ENCODE measurements around the gene PPP6R1. TPM values are rescaled to one million over a fixed set of nuclear protein-coding genes. Genes with fewer than 3 reads are reported as not detected.
"Not testable (repeated sequence)": the region's sequence is repeated elsewhere in the genome, so short reads cannot be mapped to it uniquely, and the experiment has no call there.

PPP6R1 gene
- total RNA-seq, 1 donor from 2014 or later = 180 TPM

- intact Hi-C loops (cut with micrococcal nuclease) = no loop called here
- Mint-ChIP-seq H3K27ac (no peak overlapping the region), H3K4me1 (ENCODE audit: low read depth) (peaks cover 4% of the 10 kb centered on the region), H3K9me3 (peaks cover 6% of the 10 kb centered on the region), H3K36me3 (ENCODE audit: low read depth) (no peaks in the 10 kb centered on the region), H3K27me3 (ENCODE audit: low read depth) (peaks cover 5% of the 10 kb centered on the region), H3K4me3 (ENCODE audit: low read depth) (no peak overlapping the region)
- no peak for DNase-seq (ENCODE audit: low spot score)
These were observed 48.9 kb downstream of the PPP6R1 start for GRCh38 chr19:55209693-55210472.

- Mint-ChIP-seq H3K9me3 (peaks cover 6% of the 10 kb centered on the region), H3K36me3 (ENCODE audit: low read depth) (no peaks in the 10 kb centered on the region), H3K27me3 (ENCODE audit: low read depth) (peaks cover 5% of the 10 kb centered on the region), H3K4me1 (ENCODE audit: low read depth) (peaks cover 4% of the 10 kb centered on the region), H3K4me3 (ENCODE audit: low read depth) (no peak within 1 kb of the TSS), H3K27ac (no peak within 1 kb of the TSS)
- intact Hi-C loops (cut with micrococcal nuclease) = no loop called here
- no peak for DNase-seq (ENCODE audit: low spot score)
These were observed 49.7 kb downstream of the PPP6R1 start, which contains the start of gene PTPRH for GRCh38 chr19:55208880-55209692. TSS of gene PTPRH (minus strand) at chr19:55209501. CDS start at chr19:55209433, 68 bp downstream.

DNA sequence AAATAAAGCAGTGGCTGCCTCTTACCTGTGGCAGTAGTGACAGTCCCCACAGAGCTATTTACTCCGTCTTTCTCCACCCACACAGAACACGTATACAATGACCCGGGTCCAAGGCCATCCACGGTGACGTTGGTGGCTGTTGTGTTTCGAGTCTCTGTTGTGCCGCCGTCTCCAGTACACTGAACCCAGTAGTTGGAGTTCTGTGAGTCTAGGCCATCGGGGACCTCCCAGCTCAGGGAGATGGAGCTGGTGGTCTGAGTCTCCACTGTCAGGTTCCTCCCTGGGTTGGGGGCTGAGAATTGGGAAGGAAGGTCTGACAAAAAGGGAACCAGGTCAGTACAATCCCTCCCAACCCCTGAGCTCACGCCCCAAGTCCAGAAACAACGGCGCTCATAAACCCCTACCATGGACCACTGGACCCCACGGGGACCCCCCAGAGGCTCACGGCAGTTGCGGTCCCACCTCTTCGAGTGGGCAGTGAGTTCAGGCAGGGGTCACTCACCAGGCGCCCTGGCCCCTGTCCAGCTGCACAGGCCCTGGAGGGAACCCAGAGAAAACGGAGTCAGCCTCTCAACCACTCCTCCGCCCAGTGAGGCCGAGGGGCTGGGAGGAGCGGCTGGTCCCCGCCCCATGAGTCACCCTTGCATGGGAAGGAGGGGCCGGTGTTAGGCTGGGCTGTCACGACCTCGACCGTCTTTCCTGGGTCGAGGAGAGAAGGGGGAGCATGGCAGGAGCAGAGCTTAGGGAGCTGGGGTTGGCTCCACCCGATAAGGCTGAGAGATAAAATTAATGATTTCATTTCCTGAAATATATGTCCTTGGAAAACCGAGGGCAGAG lies 51.9 kb downstream of the PPP6R1 start:
- H3K27ac Mint-ChIP-seq = no peak overlapping the region
- H3K36me3 Mint-ChIP-seq (ENCODE audit: low read depth) = no peaks in the 10 kb centered on the region
- peak; percentile 22 for DNase-seq (ENCODE audit: low spot score)
- H3K4me3 Mint-ChIP-seq (ENCODE audit: low read depth) = no peak overlapping the region
- intact Hi-C loops (cut with micrococcal nuclease) = no loop called here
- no peaks in the 10 kb centered on the region for H3K9me3 Mint-ChIP-seq
- peaks cover 4% of the 10 kb centered on the region for H3K4me1 Mint-ChIP-seq (ENCODE audit: low read depth)
- peaks cover 5% of the 10 kb centered on the region for H3K27me3 Mint-ChIP-seq (ENCODE audit: low read depth)

DNA sequence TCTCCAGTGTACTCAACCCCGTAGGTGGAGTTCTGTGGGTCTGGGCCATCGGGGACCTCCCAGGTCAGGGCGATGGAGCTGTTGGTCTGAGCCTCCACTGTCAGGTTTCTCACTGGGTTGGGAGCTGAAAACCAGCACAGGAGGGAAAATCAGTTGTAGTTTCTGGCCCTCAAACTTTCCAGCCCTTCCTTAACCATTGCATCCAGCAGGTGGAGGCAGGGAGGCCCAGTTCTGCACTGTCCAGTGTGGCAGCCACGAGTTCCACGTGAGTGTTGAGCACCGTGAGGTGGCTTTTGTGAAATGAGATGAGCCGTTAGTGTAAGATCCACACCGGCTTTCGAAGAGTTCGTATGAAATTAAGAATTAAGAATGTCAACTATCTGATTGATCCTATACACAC lies 56.6 kb downstream of the PPP6R1 start:
- H3K36me3 Mint-ChIP-seq (ENCODE audit: low read depth); H3K27ac Mint-ChIP-seq; H3K9me3 Mint-ChIP-seq; intact Hi-C loops (cut with micrococcal nuclease); H3K27me3 Mint-ChIP-seq (ENCODE audit: low read depth); H3K4me1 Mint-ChIP-seq (ENCODE audit: low read depth); H3K4me3 Mint-ChIP-seq (ENCODE audit: low read depth); DNase-seq (ENCODE audit: low spot score): not testable (repeated sequence)

- intact Hi-C loops (cut with micrococcal nuclease) = no loop called here
- no peak for DNase-seq (ENCODE audit: low spot score)
- peaks cover 4% of the 10 kb centered on the region for H3K27me3 Mint-ChIP-seq (ENCODE audit: low read depth)
- no peak overlapping the region for H3K4me3 Mint-ChIP-seq (ENCODE audit: low read depth)
- H3K4me1 Mint-ChIP-seq (ENCODE audit: low read depth) = no peaks in the 10 kb centered on the region
- H3K36me3 Mint-ChIP-seq (ENCODE audit: low read depth) = no peaks in the 10 kb centered on the region
- H3K9me3 Mint-ChIP-seq = no peaks in the 10 kb centered on the region
- no peak overlapping the region for H3K27ac Mint-ChIP-seq
These were observed 59.1 kb downstream of the PPP6R1 start for GRCh38 chr19:55199620-55200204.

GRCh38 chr19:55198651-55199050 lies 60.2 kb downstream of the PPP6R1 start:
- H3K36me3 Mint-ChIP-seq (ENCODE audit: low read depth) = no peaks in the 10 kb centered on the region
- no peak overlapping the region for H3K4me3 Mint-ChIP-seq (ENCODE audit: low read depth)
- peaks cover 4% of the 10 kb centered on the region for H3K27me3 Mint-ChIP-seq (ENCODE audit: low read depth)
- DNase-seq (ENCODE audit: low spot score) = no peak
- H3K4me1 Mint-ChIP-seq (ENCODE audit: low read depth) = no peaks in the 10 kb centered on the region
- no peak overlapping the region for H3K27ac Mint-ChIP-seq
- no peaks in the 10 kb centered on the region for H3K9me3 Mint-ChIP-seq
- intact Hi-C loops (cut with micrococcal nuclease) = no loop called here

GRCh38 chr19:55197528-55197927 lies 61.3 kb downstream of the PPP6R1 start:
- Mint-ChIP-seq H3K27me3 (ENCODE audit: low read depth) (peaks cover 4% of the 10 kb centered on the region), H3K36me3 (ENCODE audit: low read depth) (no peaks in the 10 kb centered on the region), H3K27ac (no peak overlapping the region), H3K4me1 (ENCODE audit: low read depth) (no peaks in the 10 kb centered on the region), H3K4me3 (ENCODE audit: low read depth) (no peak overlapping the region), H3K9me3 (no peaks in the 10 kb centered on the region)
- intact Hi-C loops (cut with micrococcal nuclease) = no loop called here
- no peak for DNase-seq (ENCODE audit: low spot score)

- no peak for DNase-seq (ENCODE audit: low spot score)
- Mint-ChIP-seq H3K27ac (no peak overlapping the region), H3K36me3 (ENCODE audit: low read depth) (no peaks in the 10 kb centered on the region), H3K9me3 (no peaks in the 10 kb centered on the region), H3K4me3 (ENCODE audit: low read depth) (no peak overlapping the region), H3K4me1 (ENCODE audit: low read depth) (no peaks in the 10 kb centered on the region), H3K27me3 (ENCODE audit: low read depth) (peaks cover 4% of the 10 kb centered on the region)
- intact Hi-C loops (cut with micrococcal nuclease) = no loop called here
These were observed 62.0 kb downstream of the PPP6R1 start for GRCh38 chr19:55196803-55197202.

- H3K9me3 Mint-ChIP-seq = no peaks in the 10 kb centered on the region
- DNase-seq (ENCODE audit: low spot score) = no peak
- peaks cover 2% of the 10 kb centered on the region for H3K4me1 Mint-ChIP-seq (ENCODE audit: low read depth)
- H3K4me3 Mint-ChIP-seq (ENCODE audit: low read depth) = no peak overlapping the region
- H3K36me3 Mint-ChIP-seq (ENCODE audit: low read depth) = no peaks in the 10 kb centered on the region
- H3K27me3 Mint-ChIP-seq (ENCODE audit: low read depth) = no peaks in the 10 kb centered on the region
- H3K27ac Mint-ChIP-seq = no peak overlapping the region
- intact Hi-C loops (cut with micrococcal nuclease) = no loop called here
These were observed 65.3 kb downstream of the PPP6R1 start for GRCh38 chr19:55193481-55193880.

DNA sequence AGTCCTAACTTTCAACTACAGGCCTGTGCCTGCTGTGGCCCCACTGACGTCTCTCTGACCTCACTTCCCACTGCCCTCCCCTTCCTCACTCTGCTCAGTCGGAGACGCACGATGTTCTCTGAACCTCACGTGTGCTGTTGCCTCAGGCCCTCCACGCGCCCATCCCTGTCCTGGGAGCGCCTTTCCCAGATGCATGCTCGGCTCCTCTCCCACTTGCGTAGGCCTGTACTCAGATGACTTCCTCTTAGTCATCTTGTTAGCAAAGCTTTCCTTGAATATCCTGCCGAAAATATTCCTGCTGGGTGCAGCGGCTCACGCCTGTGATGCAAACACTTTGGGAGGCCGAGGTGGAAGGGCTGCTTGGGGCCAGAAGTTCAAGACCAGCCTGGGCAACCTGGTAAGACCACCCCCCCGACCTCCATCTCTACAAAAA lies 69.4 kb downstream of the PPP6R1 start:
- H3K4me3 Mint-ChIP-seq (ENCODE audit: low read depth) = no peak overlapping the region
- H3K36me3 Mint-ChIP-seq (ENCODE audit: low read depth) = no peaks in the 10 kb centered on the region
- no peak for DNase-seq (ENCODE audit: low spot score)
- H3K27ac Mint-ChIP-seq = no peak overlapping the region
- H3K27me3 Mint-ChIP-seq (ENCODE audit: low read depth) = no peaks in the 10 kb centered on the region
- H3K4me1 Mint-ChIP-seq (ENCODE audit: low read depth) = peaks cover 2% of the 10 kb centered on the region
- intact Hi-C loops (cut with micrococcal nuclease) = no loop called here
- H3K9me3 Mint-ChIP-seq = no peaks in the 10 kb centered on the region

DNA sequence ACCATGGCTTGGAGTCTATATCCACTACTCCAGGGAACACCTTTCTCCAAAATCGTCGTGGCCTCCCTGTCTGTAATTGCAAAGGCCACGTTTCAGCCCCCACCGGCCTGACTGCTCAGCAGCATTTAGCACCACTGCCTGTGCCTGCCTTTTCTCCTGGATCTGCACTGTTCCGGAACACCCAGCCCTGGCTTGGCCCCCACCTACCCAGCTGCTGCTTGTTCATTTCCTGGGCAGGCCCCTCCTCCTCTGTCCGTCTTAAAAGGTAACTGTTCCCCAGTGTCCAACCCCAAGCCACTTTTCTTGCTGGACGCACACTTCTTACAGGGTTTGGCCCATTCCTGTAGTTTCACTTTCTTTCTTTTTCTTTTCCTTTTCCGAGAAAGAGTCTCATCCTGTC lies 70.2 kb downstream of the PPP6R1 start:
- Mint-ChIP-seq H3K27ac (no peak overlapping the region), H3K9me3 (no peaks in the 10 kb centered on the region), H3K4me3 (ENCODE audit: low read depth) (no peak overlapping the region)

DNA sequence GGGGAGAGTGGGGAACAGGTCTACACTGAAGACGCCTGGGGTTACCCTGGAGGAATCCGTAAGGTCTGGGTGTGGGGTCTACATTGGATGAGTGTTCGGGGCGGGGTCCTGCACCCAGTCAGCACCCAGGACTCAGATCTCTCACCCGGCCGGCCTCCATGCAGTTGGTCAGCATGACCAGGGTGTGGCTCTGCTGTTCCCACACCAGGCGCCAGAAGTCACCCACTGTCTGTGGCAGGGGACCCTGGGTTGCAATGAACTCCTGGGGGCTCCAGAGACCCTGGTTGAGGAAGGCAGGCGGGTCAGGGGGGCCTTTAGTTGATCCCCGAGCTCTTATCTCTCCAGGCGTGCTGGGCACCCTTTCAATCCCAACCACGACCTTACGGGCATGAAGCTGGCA lies 72.7 kb downstream of the PPP6R1 start:
- intact Hi-C loops (cut with micrococcal nuclease) = no loop called here
- no peak for DNase-seq (ENCODE audit: low spot score)
- Mint-ChIP-seq H3K27me3 (ENCODE audit: low read depth) (peaks cover 2% of the 10 kb centered on the region), H3K4me3 (ENCODE audit: low read depth) (no peak overlapping the region), H3K36me3 (ENCODE audit: low read depth) (no peaks in the 10 kb centered on the region), H3K27ac (no peak overlapping the region), H3K9me3 (no peaks in the 10 kb centered on the region), H3K4me1 (ENCODE audit: low read depth) (peaks cover 2% of the 10 kb centered on the region)

More for the DNA sequence above, 70.2 kb downstream of the PPP6R1 start:
- intact Hi-C loops (cut with micrococcal nuclease) = no loop called here
- Mint-ChIP-seq H3K4me1 (ENCODE audit: low read depth) (peaks cover 2% of the 10 kb centered on the region), H3K36me3 (ENCODE audit: low read depth) (no peaks in the 10 kb centered on the region), H3K27me3 (ENCODE audit: low read depth) (peaks cover 2% of the 10 kb centered on the region)
- no peak for DNase-seq (ENCODE audit: low spot score)
